ENCODE measurements around the gene RNF141.

DNA sequence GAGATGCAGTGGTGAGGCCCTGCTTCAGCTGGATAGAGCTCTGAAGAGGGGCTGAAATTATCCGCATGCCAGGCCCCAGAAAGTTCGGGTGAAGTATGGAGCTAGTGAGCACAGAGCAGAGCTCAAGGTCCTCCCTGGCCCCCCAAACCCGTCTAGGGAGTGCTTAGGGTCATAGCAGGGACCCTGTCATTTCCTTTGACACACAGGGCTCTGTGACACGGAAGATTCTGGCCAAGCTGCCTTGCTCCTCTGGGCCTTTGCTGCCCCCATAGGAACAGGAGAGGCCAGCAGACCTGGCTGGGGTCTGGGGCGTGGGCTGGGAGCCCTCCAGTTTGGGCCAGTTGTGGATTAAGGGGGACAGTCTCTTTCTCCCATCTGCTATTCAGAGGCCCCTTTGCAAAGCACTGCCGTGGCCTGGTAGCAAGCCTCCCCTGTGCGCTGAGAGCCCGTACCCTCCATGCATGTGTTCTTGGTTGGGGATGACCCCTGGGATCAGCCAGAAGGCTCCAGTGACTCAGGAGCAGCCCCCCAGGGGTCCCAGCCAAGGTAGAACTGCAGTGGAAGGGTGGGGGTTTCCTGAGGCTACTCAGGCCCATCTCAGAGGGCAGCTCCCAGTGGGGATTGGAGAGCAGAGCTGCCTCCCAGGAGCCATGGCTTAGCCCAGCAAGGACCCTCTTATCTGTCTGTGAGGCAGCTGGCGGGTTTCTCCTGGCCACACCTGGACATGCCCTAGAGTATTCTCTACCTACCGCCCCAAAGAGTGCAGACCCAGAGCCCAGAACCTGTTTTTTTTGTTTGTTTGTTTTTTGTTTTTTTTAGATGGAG lies 42.3 kb downstream of the RNF141 start:
- TF ChIP-seq, protein P1, sequence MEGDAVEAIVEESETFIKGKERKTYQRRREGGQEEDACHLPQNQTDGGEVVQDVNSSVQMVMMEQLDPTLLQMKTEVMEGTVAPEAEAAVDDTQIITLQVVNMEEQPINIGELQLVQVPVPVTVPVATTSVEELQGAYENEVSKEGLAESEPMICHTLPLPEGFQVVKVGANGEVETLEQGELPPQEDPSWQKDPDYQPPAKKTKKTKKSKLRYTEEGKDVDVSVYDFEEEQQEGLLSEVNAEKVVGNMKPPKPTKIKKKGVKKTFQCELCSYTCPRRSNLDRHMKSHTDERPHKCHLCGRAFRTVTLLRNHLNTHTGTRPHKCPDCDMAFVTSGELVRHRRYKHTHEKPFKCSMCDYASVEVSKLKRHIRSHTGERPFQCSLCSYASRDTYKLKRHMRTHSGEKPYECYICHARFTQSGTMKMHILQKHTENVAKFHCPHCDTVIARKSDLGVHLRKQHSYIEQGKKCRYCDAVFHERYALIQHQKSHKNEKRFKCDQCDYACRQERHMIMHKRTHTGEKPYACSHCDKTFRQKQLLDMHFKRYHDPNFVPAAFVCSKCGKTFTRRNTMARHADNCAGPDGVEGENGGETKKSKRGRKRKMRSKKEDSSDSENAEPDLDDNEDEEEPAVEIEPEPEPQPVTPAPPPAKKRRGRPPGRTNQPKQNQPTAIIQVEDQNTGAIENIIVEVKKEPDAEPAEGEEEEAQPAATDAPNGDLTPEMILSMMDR (IDR thresholded peaks at IDR 0.05; ENCODE audit: insufficient read depth, low read depth, low read length), result no peak
- no peak for TF ChIP-seq EZH2 (IDR thresholded peaks at IDR 0.05; ENCODE audit: insufficient read depth, low read length)
